CD4-positive, alpha-beta T cell treated with Interleukin-2 at 100 ng/mL for 4 hours (primary cell): ENCODE measurements around the gene DPEP1.

ENCODE experiments used
- DNase-seq: peaks from one replicate; pipeline ENCODE4 v3.0.0-alpha.2; 2020; ENCODE audit warnings: low spot score

DPEP1 gene

DNA sequence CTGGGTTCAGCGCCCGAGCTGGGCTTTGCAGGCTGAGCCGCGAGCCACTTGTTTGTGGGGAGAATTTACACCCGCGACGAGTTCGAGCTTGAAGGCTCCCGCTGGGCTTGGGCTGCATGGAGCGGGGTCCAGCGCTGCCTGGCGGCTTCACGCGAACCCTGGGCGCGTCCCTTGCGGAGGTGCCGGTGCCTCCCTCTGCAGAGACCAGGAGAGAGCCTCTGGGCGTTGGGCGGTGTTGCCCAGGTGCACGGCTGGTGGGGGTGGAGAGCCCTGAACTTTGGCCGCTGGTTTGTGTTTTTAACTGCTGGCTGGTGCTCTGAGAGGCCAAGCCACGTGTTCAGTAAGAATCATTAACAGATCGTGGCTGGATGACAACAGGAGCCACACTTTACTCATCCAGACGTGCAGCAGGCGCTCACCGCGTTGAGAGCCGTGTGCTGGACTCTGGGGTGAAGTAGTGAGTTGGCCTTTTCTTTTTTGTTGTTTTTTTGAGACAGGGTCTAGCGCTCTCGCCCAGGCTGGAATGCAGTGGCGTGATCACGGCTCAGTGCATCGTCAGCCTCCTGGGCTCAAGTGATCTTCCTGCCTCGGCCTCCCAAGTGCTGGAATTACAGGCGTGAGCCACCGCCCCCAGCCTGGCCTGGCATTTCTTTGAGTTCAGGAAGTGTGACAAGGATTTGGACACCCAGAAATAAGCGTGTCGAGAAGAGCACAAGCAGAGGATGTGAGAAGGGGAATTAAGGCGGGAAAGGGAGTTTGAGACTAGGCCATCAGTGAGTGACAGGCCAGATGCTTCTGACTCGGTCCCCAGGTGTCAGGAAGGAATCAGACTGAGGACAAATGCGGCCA, 73.9 kb downstream of the DPEP1 start:
- no peak for DNase-seq
